Astrocyte of the cerebellum (primary cell): ENCODE measurements around the gene HSPA1B.
"Not testable (repeated sequence)": the region's sequence is repeated elsewhere in the genome, so short reads cannot be mapped to it uniquely, and the experiment has no call there.

ENCODE experiments used
- DNase-seq: peaks from one replicate; pipeline ENCODE4 v3.0.0-alpha.2; 2011; ENCODE audit warnings: low read depth
- H3K4me3 ChIP-seq: 2 replicates; pipeline ENCODE4 v1.5.1; 2011; ENCODE audit warnings: mild to moderate bottlenecking, low read depth, low read length, moderate library complexity
- CTCF ChIP-seq: IDR thresholded peaks from 2 replicates; pipeline ENCODE4 v1.5.1; 2012; ENCODE audit warnings: low read length, low read depth, moderate library complexity, mild to moderate bottlenecking; ENCODE audit errors: missing control alignments
- in situ Hi-C: cut with HindIII; loops from 2 replicates; pipeline ENCODE4 v1.10.0; 2017; ENCODE audit warnings: low sequenced_read_pairs

HSPA1B gene

GRCh38 chr6:31792761-31793171 lies 34.8 kb upstream of the HSPA1B start:
- TF ChIP-seq CTCF: no peak
- no peak overlapping the region for H3K4me3 ChIP-seq
- in situ Hi-C loops: no loop called here
- DNase-seq: no peak

- peak overlapping the region; percentile 91 for H3K4me3 ChIP-seq
- in situ Hi-C loops: not testable (repeated sequence)
These were observed 33.7 kb upstream of the HSPA1B start for GRCh38 chr6:31793927-31794245.

GRCh38 chr6:31794294-31794865 lies 33.2 kb upstream of the HSPA1B start:
- H3K4me3 ChIP-seq: peak overlapping the region; percentile 91
- DNase-seq: no peak
- in situ Hi-C loops: no loop called here
- no peak for TF ChIP-seq CTCF

More at GRCh38 chr6:31793927-31794245, 33.7 kb upstream of the HSPA1B start:
- not testable (repeated sequence) for DNase-seq

GRCh38 chr6:31794866-31795615 lies 32.5 kb upstream of the HSPA1B start:
- TF ChIP-seq CTCF: no peak
- in situ Hi-C loops: no loop called here
- no peak for DNase-seq

GRCh38 chr6:31795616-31796298 lies 31.8 kb upstream of the HSPA1B start, which contains the start of gene VARS1:
VARS1 (minus strand) TSS chr6:31795752; CDS start chr6:31795217, 535 bp downstream.
- peak within 1 kb of the TSS; percentile 91 for H3K4me3 ChIP-seq
- TF ChIP-seq CTCF: peak; percentile 77
- DNase-seq: peak; percentile 65
- in situ Hi-C loops: no loop called here

More at GRCh38 chr6:31794866-31795615, 32.5 kb upstream of the HSPA1B start:
- H3K4me3 ChIP-seq: peak overlapping the region; percentile 91

GRCh38 chr6:31796993-31797385 lies 30.5 kb upstream of the HSPA1B start:
- H3K4me3 ChIP-seq: no peak overlapping the region
- no peak for DNase-seq
- no peak for TF ChIP-seq CTCF
- in situ Hi-C loops: no loop called here

GRCh38 chr6:31797588-31797987 lies 29.9 kb upstream of the HSPA1B start:
- TF ChIP-seq CTCF: no peak
- no peak for DNase-seq
- no peak overlapping the region for H3K4me3 ChIP-seq
- in situ Hi-C loops: no loop called here
